ENCODE measurements around the gene ANO2.

- TF ChIP-seq CTCF (IDR thresholded peaks at IDR 0.05) (no peak), POLR2A (IDR thresholded peaks at IDR 0.05) (no peak), POLR2AphosphoS5 (IDR thresholded peaks at IDR 0.05) (no peak)
Observed at GRCh38 chr12:5736016-5736415, 209.0 kb downstream of the ANO2 start.

All from transverse colon (tissue), 4 donors.